Inferior parietal cortex (tissue), 1 donor: ENCODE measurements around the gene TBX15.

Experiments
- DNase-seq: peaks from one replicate; pipeline ENCODE4 v3.0.0-alpha.2; 2016; ENCODE audit errors: extremely low spot score

Gene TBX15

GRCh38 chr1:119001181-119002027 lies 13.3 kb upstream of the TBX15 start:
- DNase-seq = no peak

- DNase-seq = no peak
These were observed 12.4 kb upstream of the TBX15 start for GRCh38 chr1:119000371-119001180.

- no peak for DNase-seq
These were observed 11.4 kb upstream of the TBX15 start for GRCh38 chr1:118999348-119000071.

GRCh38 chr1:118998171-118998570 lies 10.0 kb upstream of the TBX15 start:
- DNase-seq = no peak

GRCh38 chr1:118997225-118997624 lies 9.1 kb upstream of the TBX15 start:
- no peak for DNase-seq

GRCh38 chr1:118995312-118996016 lies 7.3 kb upstream of the TBX15 start:
- no peak for DNase-seq

GRCh38 chr1:118993700-118994026 lies 5.5 kb upstream of the TBX15 start:
- DNase-seq = no peak

- no peak for DNase-seq
These were observed 4.9 kb upstream of the TBX15 start for GRCh38 chr1:118992868-118993699.

GRCh38 chr1:118992237-118992825 lies 4.2 kb upstream of the TBX15 start:
- no peak for DNase-seq

GRCh38 chr1:118991448-118991847 lies 3.3 kb upstream of the TBX15 start:
- DNase-seq = no peak

- DNase-seq = no peak
These were observed 2.5 kb upstream of the TBX15 start for GRCh38 chr1:118990513-118991152.

GRCh38 chr1:118989878-118990378 lies 1.8 kb upstream of the TBX15 start:
- no peak for DNase-seq

GRCh38 chr1:118989006-118989815 lies 1.1 kb upstream of the TBX15 start:
- DNase-seq = no peak

- no peak for DNase-seq
These were observed 516 bp downstream of the TBX15 start for GRCh38 chr1:118987468-118988185.

- DNase-seq = no peak
These were observed 1.3 kb downstream of the TBX15 start for GRCh38 chr1:118986555-118987467.

- DNase-seq = no peak
These were observed 2.2 kb downstream of the TBX15 start for GRCh38 chr1:118985640-118986554.
